ENCODE results near the gene CCDC106. TPM values are rescaled to one million over a fixed set of nuclear protein-coding genes. Genes with fewer than 3 reads are reported as not detected.

The CCDC106 gene
- total and polyA plus RNA-seq, 8 donors, result 9.7 to 16.8 (median 14.7) TPM

DNA sequence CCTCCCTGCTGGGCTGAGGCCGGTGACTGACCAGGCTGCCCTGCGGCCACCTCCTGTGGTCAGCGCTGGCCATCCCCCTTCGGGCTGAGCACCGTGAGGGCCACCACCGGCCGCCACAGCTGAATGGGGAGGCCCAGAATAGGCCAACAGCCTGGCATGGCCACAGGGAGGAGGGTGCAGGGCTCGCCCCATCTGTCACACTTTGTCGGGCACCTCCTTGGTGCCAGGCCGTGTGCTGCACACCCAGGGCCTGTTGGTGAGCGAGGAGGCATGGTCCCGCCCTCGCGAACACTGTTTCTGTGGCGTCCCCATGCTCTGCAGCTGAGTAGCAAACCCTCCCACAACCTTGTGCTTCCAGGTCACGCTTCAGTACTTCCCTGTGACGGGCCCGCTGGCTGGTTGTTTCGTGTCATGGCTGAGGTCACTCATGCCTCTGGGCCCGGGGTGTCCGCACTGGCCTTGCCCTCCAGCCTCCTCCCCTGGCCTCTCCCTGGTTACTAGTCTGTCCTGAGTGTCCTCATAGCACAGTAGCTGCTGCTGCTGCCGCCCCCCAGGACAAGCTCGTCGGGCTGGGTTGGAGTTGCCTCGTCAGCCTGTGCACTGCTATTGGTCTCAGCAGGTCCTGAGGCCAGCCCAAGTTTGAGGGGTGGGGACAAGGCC is 42.2 kb downstream of the CCDC106 start:
- no peaks in the 10 kb centered on the region for H3K9me3 ChIP-seq
- DNase-seq (peak in 2 of 4 donors; percentile 26 to 70), ATAC-seq (no peak)
- peaks cover 0 to 6% of the 10 kb centered on the region in 2 donors for H3K4me1 ChIP-seq
- no peak overlapping the region for H3K27ac ChIP-seq
- intact Hi-C loops (cut with DNase I), result no loop called here
- H3K27me3 ChIP-seq, result no peaks in the 10 kb centered on the region
- H3K36me3 ChIP-seq, result peaks cover 0 to 100% of the 10 kb centered on the region in 2 donors
- no peak overlapping the region for H3K4me3 ChIP-seq
- TF ChIP-seq, protein P1, sequence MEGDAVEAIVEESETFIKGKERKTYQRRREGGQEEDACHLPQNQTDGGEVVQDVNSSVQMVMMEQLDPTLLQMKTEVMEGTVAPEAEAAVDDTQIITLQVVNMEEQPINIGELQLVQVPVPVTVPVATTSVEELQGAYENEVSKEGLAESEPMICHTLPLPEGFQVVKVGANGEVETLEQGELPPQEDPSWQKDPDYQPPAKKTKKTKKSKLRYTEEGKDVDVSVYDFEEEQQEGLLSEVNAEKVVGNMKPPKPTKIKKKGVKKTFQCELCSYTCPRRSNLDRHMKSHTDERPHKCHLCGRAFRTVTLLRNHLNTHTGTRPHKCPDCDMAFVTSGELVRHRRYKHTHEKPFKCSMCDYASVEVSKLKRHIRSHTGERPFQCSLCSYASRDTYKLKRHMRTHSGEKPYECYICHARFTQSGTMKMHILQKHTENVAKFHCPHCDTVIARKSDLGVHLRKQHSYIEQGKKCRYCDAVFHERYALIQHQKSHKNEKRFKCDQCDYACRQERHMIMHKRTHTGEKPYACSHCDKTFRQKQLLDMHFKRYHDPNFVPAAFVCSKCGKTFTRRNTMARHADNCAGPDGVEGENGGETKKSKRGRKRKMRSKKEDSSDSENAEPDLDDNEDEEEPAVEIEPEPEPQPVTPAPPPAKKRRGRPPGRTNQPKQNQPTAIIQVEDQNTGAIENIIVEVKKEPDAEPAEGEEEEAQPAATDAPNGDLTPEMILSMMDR (IDR thresholded peaks at IDR 0.05), result no peak

DNA sequence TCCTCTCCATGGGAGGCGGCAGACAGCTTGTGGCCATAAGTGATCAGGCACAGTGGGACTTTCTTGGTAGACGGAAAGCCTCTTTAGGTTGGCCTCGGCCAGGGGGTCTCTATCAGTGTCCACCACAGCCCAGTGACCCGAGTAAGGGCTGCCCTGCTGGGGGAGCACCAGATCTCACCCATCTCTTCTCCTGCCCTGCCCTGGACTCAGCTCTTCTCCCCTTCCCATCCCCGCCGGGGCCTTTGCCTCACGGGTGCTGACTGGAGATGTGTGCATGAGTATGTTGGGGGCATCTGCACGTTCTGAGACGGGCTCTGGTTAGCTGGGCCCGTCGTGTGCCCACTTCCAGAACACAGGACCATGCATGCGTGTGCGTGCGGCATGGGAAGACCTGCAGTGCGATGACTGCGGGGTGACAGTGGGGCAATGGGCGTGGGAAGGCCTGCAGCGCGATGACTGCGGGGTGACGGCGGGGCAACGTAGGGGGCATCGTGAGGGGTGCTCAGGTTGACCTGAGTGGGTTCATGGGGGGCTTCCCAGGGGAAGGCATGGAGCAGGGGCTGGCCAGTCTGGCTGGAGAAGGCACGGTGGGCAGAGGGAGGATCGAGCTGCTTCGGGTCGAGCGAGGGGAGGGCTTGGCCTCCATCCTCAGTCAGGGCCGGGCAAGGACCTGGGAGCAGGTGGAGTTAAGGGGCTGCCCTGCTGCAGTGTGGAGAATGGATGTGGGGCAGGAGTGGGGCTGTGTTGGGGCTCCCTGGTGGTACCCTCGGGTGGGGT is 42.9 kb downstream of the CCDC106 start:
- Histone ChIP-seq H3K4me1 (peaks cover 0 to under 1% of the 10 kb centered on the region in 2 donors), H3K27me3 (no peaks in the 10 kb centered on the region), H3K9me3 (no peaks in the 10 kb centered on the region), H3K27ac (no peak overlapping the region), H3K36me3 (peaks cover 0 to 100% of the 10 kb centered on the region in 2 donors), H3K4me3 (no peak overlapping the region)
- TF ChIP-seq, protein P1 (IDR thresholded peaks at IDR 0.05), result no peak
- intact Hi-C loops (cut with DNase I), result no loop called here
- no peak for ATAC-seq
- DNase-seq, result peak in 2 of 4 donors; percentile 21 to 70

DNA sequence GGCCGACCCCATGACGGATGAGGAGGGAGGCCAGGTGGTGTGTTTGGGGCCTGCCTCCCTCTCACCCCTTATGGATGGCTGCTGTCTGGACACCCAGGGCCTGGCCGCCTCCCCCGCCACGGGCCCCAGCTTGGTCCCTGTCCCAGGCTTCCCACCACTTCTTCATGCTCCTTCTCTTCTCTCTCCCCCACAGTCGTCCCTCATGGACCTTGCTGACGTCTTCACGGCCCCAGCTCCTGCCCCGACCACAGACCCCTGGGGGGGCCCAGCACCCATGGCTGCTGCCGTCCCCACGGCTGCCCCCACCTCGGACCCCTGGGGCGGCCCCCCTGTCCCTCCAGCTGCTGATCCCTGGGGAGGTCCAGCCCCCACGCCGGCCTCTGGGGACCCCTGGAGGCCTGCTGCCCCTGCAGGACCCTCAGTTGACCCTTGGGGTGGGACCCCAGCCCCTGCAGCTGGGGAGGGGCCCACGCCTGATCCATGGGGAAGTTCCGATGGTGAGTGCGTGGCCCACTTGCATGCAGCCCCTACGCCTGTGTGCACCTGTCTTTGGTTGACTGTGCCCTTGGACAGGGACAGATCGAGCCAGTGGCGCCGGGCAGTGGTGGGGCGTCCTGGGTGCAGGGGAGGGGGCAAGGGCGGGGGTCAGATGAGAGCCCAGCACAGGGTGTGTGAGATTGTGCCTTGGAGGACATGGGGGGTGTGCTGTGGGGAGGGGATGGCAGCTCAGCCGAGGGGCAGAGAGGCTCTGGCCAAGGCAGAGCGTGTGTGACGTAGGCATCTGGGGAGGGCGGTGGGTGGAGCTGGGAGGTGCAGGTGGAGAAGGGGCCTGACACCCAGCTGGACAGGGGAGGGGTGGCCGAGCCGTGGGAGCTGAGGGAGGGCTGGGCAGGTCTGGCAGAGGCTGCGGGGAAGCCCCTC is 43.8 kb downstream of the CCDC106 start:
- DNase-seq (peak in 2 of 4 donors; percentile 19 to 65), ATAC-seq (no peak)
- H3K27me3 ChIP-seq, result no peaks in the 10 kb centered on the region
- TF ChIP-seq, protein P1 (IDR thresholded peaks at IDR 0.05), result no peak
- no peak overlapping the region for H3K27ac ChIP-seq
- no peaks in the 10 kb centered on the region for H3K4me1 ChIP-seq
- peaks cover 0 to 100% of the 10 kb centered on the region in 2 donors for H3K36me3 ChIP-seq
- intact Hi-C loops (cut with DNase I), result no loop called here
- no peaks in the 10 kb centered on the region for H3K9me3 ChIP-seq
- no peak overlapping the region for H3K4me3 ChIP-seq

DNA sequence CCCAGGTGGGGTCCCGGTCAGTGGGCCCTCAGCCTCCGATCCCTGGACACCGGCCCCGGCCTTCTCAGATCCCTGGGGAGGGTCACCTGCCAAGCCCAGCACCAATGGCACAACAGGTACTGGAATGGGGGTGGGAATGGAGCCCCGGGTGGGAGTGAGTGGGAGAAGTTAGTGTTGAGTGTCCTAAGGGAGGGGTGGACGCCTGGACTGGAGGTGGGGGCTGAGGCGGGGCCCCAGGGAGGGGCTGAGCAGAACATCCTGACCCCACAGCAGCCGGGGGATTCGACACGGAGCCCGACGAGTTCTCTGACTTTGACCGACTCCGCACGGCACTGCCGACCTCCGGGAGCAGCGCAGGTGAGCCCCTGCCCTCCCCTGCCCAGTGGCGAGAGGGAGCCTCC is 44.7 kb downstream of the CCDC106 start:
- no peaks in the 10 kb centered on the region for H3K4me1 ChIP-seq
- peak in 2 of 4 donors; percentile 24 to 72 for DNase-seq
- H3K4me3 ChIP-seq, result no peak overlapping the region
- H3K36me3 ChIP-seq, result peaks cover 0 to 100% of the 10 kb centered on the region in 2 donors
- TF ChIP-seq, protein P1 (IDR thresholded peaks at IDR 0.05), result no peak
- no peak overlapping the region for H3K27ac ChIP-seq
- no peak for ATAC-seq
- intact Hi-C loops (cut with DNase I), result no loop called here
- H3K27me3 ChIP-seq, result no peaks in the 10 kb centered on the region
- no peaks in the 10 kb centered on the region for H3K9me3 ChIP-seq

Measured in left lung (tissue), 10 donors.